Right lobe of liver (tissue), 4 donors: Measurements from ENCODE around the gene DSC3.

Experiments used
- CTCF ChIP-seq, 4 donors: fragments of 200-600 bp in 3 of 4; fragments of 450-650 bp in 1 of 4; IDR thresholded peaks; one replicate each; pipeline versions ENCODE4 v1.5.1 to v1.8.0; 2016 to 2022; ENCODE audit warnings: antibody characterized with exemption in 4 of 4, mild to moderate bottlenecking in 2 of 4
- POLR2A ChIP-seq: fragments of 450-650 bp; IDR thresholded peaks from one replicate; pipeline ENCODE4 v1.6.1; 2017; ENCODE audit warnings: antibody characterized with exemption, mild to moderate bottlenecking
- donor health status: DM: no; HTN: no; CAD: no.
- donor health status: DM: no; HTN: no; CAD: no.
- donor health status: DM: no; HTN: yes; CAD: no.

- TF ChIP-seq POLR2A (no peak), CTCF (IDR thresholded peaks at IDR 0.05) (no peak)
These were observed 1.1 kb downstream of the DSC3 start for GRCh38 chr18:31041271-31042083.
